GM18909 (cell line): Measurements from ENCODE around the gene OMA1.
"Not testable (repeated sequence)": the region's sequence is repeated elsewhere in the genome, so short reads cannot be mapped to it uniquely, and the experiment has no call there.

Experiments
- ATAC-seq: cut with Tn5 transposase; IDR thresholded peaks from one replicate; pipeline ENCODE4 v1.9.1; 2021; ENCODE audit warnings: mild to moderate bottlenecking; ENCODE audit not compliant: unreplicated experiment, poor library complexity

The OMA1 gene

DNA sequence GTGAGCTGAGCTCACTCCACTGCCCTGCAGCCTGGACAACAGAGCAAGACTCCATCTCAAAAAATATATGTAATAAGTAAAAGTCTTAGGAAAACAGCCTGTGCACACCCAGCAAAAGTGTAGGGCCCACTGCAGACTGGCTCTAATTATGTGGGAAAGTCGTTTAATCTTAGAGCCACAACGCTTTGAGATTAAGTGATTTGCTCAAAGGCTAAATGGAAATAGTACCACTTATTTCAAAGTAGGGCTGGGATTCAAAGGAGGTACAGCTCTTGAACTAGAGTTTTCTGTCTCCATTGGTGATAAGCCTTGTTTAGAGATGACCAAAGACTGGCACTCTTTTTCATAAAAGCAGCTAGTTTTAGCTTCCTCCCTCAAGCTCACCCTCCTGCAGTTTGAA lies 28.3 kb upstream of the OMA1 start:
- no peak for ATAC-seq

DNA sequence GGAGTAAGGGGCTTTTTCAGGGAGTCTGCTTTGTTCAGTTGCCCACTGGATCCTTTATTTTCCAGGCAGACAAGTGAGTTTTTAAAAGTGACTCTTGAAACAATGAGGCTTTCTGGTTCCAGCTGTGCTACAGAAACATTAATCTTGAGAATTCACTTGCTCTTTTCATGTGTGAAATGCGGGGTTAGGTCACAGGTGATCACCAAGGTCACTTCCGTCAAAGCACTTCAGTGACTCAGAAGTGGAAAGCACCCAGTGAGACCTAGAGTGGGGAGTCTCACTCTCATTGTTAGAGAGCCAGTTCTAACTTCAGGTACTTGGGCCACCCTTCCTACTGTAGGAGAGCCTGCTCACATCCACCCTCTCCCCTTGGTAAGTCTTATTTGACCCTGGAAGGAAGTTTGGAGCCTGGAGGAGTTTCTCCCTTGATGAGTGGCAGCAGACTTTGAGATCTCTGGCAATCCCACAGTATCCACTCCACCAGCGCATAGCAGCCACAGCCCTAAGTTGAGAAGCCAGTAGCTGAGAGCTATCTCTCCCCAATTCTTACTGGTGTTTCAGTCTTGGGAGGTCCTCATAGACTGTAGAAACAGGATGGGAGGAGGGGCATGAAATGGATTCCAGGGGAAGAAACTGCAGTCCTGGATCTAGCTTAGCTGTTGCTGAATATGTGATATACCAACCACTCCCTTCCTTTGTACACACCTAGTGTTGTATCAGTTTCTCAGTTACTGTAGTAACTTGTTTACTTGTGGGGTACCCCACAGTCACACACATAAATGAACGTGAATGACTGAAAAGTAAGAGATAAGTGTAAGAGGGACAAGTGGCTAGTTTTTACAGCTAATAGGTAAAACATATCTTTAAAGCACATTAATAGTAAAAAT lies 27.4 kb upstream of the OMA1 start:
- peak; percentile 98 for ATAC-seq

DNA sequence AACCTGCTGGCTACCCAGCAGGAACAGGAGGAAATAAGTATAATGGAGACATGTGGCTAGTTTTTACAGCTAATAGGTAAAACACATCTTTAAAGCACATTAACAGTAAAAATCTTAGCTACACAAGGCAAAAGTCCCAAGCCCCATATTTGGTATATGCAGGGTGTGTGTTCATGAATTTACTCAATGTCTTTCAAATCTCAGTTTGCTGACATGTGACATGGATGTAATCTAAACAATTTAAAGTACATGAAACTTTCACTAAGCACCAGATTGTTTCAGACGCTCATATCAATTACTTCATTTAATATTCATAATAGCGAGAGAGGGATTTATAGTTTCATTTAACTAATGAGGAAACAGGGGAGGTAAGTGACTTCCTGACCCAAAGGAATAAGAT lies 26.6 kb upstream of the OMA1 start:
- ATAC-seq, result no peak

DNA sequence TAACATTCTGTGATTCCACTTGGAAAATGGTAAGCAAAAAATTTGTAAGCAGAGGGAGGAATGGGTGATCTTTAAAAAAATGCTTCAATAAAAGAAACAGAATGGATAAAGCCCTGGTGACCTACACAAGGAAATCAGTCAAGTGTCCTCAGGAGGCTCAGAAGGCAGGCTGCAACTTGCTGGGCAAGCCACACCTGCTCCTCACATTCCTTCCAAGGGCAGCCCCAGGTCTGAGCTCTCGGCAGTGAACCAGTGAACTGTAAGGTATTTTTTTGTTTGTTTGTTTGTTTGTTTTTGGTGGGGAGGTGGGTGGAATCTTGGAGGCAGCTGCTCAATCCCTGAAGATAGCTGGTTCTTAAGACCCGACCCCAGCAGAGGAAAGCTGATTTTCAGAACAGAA lies 26.2 kb upstream of the OMA1 start:
- ATAC-seq, result no peak

DNA sequence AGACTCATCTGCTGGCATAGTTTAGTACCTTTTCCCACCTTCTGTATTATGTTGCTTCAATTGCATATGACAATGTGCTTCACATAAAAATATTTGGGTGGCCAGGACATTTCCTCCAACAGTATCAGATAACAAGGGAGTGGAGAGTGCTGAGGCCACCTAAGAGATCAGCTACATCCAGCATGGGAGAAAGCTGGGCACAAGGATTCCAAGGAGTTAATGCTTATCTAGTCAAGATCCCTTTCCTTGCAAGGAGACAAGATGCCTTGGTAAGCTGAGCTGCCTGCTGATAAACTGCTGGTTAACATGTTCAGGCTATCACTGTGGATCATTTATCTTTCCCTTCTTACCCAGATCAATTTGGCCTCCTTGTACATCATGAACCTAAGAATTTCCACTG lies 25.1 kb upstream of the OMA1 start:
- ATAC-seq, result no peak

DNA sequence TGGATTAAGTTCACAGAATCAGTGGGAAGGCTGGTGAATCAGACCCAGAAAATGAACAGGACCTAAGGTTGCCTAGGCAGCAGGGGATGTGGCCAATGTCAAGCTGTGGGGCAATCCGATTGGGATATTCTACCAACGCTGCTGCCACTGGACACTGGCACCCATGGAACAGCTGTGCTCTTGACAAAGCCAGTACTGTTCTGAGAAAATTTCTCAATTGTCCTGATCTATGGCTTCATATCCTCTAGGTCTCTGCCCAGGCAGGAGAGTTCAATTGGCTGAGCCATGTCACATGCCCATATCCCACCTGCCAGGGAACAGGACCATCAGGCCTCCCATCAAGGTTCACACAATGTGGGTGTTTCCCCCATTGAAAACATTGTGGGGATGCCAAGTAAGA lies 24.3 kb upstream of the OMA1 start:
- ATAC-seq, result no peak

DNA sequence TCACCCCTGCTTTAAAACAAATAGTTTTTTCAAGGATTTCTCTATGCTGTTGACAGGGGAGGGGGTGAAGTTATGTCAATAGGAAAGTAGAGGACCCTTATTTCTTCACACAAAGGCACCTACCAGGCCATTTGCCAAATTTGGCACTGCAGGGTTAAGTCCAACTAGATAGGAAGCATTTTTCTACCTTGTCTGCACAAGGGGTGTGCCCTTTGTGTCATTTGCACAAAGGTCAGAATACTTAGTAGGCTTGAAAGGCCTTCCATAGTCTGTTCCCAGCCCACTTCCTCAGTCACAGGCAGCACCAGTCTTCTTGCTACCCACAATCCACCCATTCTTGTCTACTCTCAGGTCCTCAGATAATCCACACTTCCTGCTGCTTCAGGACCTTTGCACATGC lies 23.6 kb upstream of the OMA1 start:
- no peak for ATAC-seq

DNA sequence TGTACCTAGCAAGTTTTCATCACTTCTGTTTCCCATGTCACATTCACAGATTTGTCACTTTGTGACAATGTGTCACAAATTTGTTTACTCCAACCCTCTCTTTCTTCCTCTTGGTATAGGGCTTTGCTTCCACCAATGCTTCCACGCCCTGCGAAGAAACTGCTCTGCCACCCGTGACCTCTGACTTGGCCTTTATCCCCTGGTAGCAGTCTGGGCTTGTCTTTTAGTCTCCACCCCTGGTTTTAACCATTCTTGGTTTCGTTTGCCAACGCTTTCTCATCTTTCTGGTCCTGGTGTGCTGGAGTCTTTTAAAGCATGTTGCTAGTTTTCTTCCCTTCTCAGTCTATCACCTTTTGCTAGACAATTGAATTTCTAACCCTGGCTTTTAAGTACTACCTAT lies 22.4 kb upstream of the OMA1 start:
- ATAC-seq, result no peak

DNA sequence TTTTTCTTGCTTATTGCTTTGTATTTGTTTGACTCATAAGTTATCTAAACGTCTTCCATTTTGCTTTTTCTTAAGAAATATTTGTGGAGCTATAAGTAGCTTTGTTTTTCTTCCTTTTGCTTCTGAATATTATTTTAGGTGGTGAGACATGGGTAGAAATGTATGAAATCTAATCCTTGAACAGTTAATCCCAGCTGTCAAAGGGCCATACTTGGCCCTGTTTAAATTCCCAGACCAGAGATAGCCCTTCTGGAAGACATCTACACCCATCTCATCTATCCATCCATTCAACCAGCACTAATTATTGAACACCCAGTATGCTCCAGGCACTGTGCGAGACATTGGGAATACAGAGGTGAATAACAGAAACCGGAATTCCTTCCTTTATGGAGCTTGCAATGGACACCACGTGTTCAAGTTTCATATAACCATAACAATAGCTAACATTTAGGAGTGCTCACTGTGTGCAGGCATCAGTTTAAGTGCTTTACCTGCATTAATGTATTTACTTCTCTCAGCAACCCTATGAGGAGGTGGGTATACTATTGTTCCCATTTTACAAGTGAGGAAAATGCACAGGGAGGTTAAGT lies 21.8 kb upstream of the OMA1 start:
- no peak for ATAC-seq

DNA sequence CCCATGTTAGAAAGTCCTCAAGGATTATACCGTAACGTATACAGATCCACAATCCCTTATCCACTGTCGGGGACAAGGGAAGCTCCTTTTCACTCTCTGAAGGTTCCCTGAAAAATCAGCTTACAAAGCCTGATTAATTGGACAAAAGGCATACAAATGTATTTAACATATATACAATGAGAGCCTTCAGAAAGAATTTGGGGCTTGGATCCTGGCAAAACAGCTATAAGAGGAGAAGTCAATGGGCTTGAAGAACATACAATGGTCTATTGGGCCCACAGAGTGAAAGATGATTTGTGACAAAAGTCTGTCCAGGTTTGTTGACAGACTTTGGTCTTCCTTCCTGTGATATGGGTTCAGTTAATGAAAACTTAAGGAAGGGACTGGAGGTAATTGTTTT lies 19.8 kb upstream of the OMA1 start:
- ATAC-seq, result no peak

DNA sequence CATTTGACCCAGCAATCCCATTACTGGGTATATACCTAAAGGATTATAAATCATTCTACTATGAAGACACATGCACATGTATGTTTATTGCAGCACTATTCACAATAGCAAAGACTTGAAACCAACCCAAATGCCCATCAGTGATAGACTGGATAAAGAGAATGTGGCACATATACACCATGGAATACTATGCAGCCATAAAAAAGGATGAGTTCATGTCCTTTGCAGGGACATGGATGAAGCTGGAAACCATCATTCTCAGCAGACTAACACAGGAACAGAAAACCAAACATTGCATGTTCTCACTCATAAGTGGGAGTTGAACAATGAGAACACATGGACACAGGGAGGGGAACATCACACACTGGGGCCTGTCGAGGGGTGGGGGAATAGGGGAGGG lies 17.2 kb upstream of the OMA1 start:
- not testable (repeated sequence) for ATAC-seq

DNA sequence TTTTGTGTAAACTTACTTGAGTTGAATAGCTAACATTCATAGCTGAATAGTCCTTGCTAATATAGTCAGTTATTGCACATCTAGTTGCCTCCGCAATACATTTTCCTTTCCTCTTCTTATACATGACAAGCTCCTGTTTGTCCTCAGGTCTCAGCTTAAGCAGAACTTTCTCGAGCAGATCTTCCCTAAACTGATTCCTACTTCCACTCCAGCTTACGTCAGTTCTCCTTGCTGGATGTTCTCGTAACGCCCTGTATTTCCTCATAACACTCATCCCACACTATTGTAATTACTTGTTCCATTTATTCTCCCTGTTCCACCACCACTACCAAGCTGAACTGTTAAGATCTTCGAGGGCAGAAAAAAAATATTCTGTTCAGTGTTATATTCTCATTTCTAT lies 15.1 kb upstream of the OMA1 start:
- no peak for ATAC-seq

DNA sequence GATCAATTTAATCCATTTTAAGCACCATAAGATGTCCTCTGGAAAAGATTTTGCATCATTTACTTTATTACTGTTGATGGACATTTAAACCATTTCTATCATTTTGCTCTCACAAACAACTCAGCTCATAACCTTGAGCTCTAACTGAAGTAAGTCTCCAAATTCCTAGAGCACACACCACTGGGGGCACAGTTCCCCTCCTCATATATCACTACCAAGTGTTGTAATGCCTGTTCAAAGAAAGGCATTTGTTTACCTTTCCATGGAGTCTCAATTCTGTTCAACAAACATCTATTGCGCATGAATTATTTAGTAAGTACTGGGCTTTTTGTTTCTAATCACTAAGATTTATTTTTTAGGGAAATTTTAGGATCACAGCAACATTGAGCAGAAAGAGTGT lies 8.9 kb upstream of the OMA1 start:
- no peak for ATAC-seq

DNA sequence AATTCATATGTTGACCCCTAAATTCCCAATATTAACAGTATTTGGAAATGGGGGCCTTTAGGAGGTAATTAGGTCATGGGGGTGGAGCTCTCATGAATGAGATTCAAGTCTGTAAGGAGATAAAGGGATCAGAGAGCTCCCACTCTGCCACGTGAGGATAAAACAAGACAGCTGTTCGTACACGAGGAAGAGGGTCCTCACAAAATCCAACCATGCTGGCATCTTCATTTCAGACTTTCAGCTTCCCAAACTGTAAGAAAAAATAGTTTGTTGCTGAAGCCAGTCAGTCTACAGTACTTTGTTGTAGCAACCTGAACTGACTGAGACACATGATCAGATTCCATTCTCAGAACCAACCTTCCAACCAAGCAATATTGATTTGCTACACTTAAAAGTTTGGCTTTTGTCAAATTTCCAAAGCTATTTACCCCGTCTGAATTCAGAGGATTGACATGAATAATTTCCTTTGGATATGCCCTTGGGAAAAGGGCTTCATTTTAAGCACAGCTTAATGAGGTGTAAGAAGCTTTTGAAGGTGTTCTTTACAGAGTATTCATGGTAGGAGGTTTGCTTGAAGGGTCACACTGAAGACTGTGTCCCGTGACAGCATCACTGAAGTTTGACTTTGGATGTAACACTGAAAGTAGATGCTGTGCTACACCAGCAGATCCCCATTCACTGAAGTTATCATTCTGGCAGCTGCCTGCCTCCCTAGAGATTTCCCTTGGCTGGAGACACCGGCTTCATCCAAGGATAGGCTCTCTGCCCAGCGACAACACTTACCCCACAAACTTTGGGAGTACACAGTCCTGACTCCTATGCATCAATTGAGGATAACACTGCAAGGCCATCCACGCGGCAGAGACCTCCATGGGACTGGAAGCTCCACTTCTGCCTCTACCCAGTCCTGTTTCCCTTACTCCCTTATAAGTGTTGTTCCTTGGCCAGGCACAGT lies 4.9 kb upstream of the OMA1 start:
- ATAC-seq, result no peak

DNA sequence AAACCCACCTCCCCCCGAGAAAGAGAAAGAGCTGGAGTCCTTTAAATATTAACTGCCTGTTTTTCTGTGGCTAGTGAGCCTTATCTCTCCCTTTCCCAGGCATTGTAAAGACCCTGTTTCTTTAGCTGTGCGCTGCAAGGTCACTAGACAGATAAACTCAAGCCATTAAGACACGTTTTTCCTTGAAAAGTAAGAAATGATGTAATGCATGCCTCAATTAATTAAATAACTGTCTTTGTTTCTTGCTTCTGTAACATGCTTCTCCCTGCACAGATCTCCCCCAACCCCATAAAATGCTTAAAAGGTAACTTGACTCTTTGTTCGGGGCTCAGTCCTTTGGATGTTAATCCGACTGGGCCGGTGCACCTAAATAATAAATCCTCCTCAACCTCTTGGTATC lies 2.8 kb upstream of the OMA1 start:
- ATAC-seq, result not testable (repeated sequence)

DNA sequence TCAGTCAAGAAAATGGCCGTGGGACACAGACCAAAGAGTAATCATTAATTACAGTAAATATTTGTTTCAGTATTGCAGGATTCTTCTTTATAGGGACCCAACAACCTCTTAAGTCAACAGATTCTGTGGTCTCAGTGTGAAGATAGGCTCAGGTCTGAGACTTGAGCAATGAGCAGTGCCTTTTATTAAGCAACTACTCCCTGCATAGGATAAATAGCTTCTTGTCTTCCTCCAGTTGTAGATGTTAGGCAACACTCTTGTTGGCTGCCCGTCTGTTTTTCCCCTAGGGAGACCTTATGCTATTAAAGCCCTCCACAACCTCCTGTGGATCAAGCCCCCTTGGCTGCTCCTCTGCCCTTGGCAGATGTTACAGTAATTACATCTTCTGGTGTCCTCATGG lies 1.8 kb upstream of the OMA1 start:
- no peak for ATAC-seq

DNA sequence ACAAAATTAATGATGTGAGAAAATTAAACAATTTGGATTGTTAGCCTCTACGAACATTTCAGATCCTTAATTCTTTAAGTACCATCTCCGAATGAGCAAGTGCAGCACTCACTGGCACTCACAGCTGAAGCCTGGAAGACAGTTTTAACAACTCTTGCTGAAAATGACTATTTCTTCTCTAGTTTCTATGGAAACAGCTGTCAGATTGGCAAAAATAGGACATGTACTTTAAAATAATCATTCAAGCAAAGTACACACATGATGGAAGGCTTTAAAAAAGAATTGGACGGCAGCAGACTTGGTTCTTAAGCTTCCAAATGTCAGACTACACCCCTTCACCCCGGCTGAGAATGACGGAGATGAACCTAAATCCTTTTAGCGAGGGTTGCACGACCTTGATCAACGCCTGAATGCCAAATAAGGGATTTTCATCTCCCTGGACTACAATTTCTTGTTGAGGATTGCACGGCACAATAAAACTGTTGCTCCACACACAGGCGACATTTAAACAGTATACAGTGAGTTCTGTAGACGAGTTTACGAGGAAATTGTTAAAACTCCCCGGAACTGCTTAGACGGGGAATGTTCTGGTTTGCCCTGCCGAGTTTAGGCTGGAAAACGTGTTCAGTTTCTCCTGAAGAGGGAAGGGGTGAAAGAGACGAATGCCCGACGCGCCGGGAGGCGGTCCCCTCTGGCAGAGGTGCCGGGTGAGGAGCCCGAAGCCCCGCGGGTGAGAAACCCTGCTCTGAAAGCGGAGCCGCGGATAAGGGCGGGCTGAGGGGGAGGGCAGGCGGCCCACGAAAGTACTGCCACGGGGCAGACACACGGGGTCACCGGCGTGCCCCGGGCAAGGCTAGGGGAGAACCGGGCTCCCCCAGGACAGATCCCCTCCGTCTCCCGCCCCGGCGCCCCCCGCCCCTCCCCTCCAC lies 671 bp downstream of the OMA1 start:
- ATAC-seq, result peak; percentile 47

DNA sequence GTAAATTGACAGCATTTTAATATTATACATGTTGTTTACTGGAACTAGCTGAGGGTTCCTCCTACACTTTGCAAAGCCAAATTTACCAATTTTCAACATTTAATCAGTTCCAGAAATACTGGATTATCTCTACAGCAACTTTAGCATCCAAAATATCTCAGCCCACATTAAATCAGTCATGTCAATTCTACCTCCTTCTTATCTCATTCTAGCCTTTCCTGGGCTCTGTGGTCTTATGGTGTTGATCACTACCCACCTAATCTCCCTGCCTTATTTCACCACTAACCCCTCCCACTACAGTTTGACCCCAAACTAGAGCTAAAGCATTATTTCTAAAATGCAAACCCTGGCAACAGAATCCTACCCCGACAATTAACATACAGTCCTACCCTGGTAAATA lies 3.3 kb downstream of the OMA1 start:
- ATAC-seq, result no peak

DNA sequence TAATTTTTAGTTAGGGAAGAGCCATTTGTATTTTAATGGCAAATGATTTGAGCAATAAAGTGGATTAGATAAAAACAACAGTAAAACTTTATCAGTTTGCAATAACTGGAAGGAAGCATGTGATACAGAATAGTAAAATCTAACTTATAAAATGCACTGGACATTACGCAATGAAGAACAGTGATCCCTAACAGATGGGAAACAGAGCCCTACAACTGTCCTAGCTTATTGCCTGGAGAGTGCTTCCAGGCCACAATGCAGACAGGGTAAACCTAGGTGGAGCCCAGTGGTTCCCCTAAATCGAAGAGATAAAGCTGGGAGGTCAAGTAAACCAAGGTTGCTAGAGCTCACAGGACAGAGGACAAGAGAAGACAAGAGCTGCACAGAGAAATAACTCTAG lies 7.0 kb downstream of the OMA1 start:
- no peak for ATAC-seq

DNA sequence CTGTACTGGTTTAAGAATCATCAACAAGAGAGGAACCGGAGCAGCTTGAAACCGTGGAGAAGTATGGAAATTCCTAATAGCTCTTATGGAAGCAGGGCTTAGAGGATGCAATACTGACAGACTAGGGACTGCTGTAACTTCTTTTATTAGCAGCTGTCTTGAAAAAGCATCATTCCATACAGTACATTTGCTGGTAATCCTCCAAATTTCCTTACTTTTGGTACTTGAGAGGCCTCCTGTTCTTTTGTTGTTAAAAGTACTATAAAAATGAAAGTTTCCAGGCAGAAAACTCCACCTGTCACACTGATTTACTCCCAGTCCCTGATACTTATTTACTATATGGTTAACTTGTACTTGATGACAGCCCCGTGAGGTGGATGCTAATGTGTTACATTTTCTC lies 7.7 kb downstream of the OMA1 start:
- no peak for ATAC-seq
